GM12878 (cell line): ENCODE results near the gene AMT. TPM values are rescaled to one million over a fixed set of nuclear protein-coding genes. Genes with fewer than 3 reads are reported as not detected.

Source experiments
- BMI1 ChIP-seq: fragments of 450-650 bp; IDR thresholded peaks from 2 replicates; pipeline ENCODE4 v1.6.1; 2016; ENCODE audit warnings: mild to moderate bottlenecking, moderate library complexity, borderline replicate concordance
- ELK1 ChIP-seq: IDR thresholded peaks from 2 replicates; pipeline ENCODE4 v1.6.1; 2012; ENCODE audit warnings: low read depth, low read length, improper control_type of control experiment
- GATAD2B ChIP-seq: fragments of 450-650 bp; conservative IDR thresholded peaks from 2 replicates; pipeline ENCODE4 v1.6.1; 2017; ENCODE audit warnings: low read depth, mild to moderate bottlenecking, moderate library complexity
- JUND ChIP-seq: IDR thresholded peaks from 2 replicates; pipeline ENCODE4 v1.6.1; 2012; ENCODE audit warnings: low read depth, mild to moderate bottlenecking, low read length, improper control_type of control experiment, moderate library complexity
- KLF5 ChIP-seq: fragments of 450-650 bp; IDR thresholded peaks from 2 replicates; pipeline ENCODE4 v1.6.1; 2014; ENCODE audit warnings: mild to moderate bottlenecking; ENCODE audit not compliant: partially characterized antibody
- NFIC ChIP-seq: IDR thresholded peaks from 2 replicates; pipeline ENCODE4 v1.6.1; 2012; ENCODE audit warnings: low read depth, mild to moderate bottlenecking, inconsistent platforms, low read length, moderate library complexity
- NFXL1 ChIP-seq: fragments of 450-650 bp; IDR thresholded peaks from 2 replicates; pipeline ENCODE4 v1.6.1; 2017; ENCODE audit warnings: antibody characterized with exemption, mild to moderate bottlenecking, borderline replicate concordance
- NRF1 ChIP-seq: conservative IDR thresholded peaks from 2 replicates; pipeline ENCODE4 v1.6.1; 2011; ENCODE audit warnings: mild to moderate bottlenecking, low read depth, low read length, improper control_type of control experiment
- RB1 ChIP-seq: fragments of 450-650 bp; formaldehyde crosslinking; IDR thresholded peaks from 2 replicates; pipeline ENCODE4 v1.6.1; 2017; ENCODE audit warnings: mild to moderate bottlenecking, borderline replicate concordance
- RFX5 ChIP-seq: IDR thresholded peaks from 2 replicates; pipeline ENCODE4 v1.6.1; 2011; ENCODE audit warnings: low read depth, low read length, improper control_type of control experiment
- SPI1 ChIP-seq: IDR thresholded peaks from 2 replicates; pipeline ENCODE4 v1.6.1; 2011; ENCODE audit warnings: low read depth, mild to moderate bottlenecking, low read length, moderate library complexity, borderline replicate concordance; ENCODE audit not compliant: insufficient read depth
- TAF1 ChIP-seq: IDR thresholded peaks from 2 replicates; pipeline ENCODE4 v1.6.1; 2011; ENCODE audit warnings: mild to moderate bottlenecking, low read depth, low read length, borderline replicate concordance
- TCF7 ChIP-seq: IDR thresholded peaks from 2 replicates; pipeline ENCODE4 v1.6.1; 2014; ENCODE audit warnings: antibody characterized with exemption, borderline replicate concordance
- polyA plus RNA-seq, 11 experiments: library from polyadenylated mRNA; depleted of rRNA in 4 of 11; unstranded in 6 of 11; stranded (reverse) in 5 of 11; fragments of >200 nt; fragmentation: Nextera tagmentation in 4 of 11; fragmentation: Illumina TruSeq in 1 of 11; extraction: Ambion mirVana in 4 of 11; extraction: Trizol in 1 of 11; gene quantifications; 1 replicate in 1 of 11; 2 replicates in 10 of 11; pipeline versions ENCODE4 v1.2.1 to v1.2.3, GENCODE V29; 2011 to 2016; ENCODE audit warnings: inconsistent platforms in 2 of 11, missing spikeins in 2 of 11, low read depth in 1 of 11
- total RNA-seq, 4 experiments: library from RNA; depleted of rRNA in 3 of 4; stranded (reverse); fragments of >200 nt in 3 of 4; fragmentation: Illumina TruSeq in 1 of 4; extraction: Trizol in 1 of 4; gene quantifications; 2 replicates each; pipeline versions ENCODE4 v1.2.1 to v1.2.3, GENCODE V29; 2013 to 2021
- TF ChIP-seq, protein P1 (sequence below): IDR thresholded peaks from 2 replicates; pipeline ENCODE4 v1.6.1; 2012; ENCODE audit warnings: mild to moderate bottlenecking, low read depth, low read length
- TF ChIP-seq, protein P2 (sequence below): fragments of 450-650 bp; IDR thresholded peaks from 2 replicates; pipeline ENCODE4 v1.6.1; 2016; ENCODE audit warnings: mild to moderate bottlenecking, moderate library complexity, borderline replicate concordance
- TF ChIP-seq, protein P3 (sequence below): IDR thresholded peaks from 2 replicates; pipeline ENCODE4 v1.6.1; 2011; ENCODE audit warnings: low read depth, low read length, improper control_type of control experiment, borderline replicate concordance
- TF ChIP-seq, protein P4 (sequence below): IDR thresholded peaks from 2 replicates; pipeline ENCODE4 v1.6.1; 2011; ENCODE audit warnings: low read depth, mild to moderate bottlenecking, low read length, moderate library complexity, borderline replicate concordance; ENCODE audit errors: extremely low read depth
- TF ChIP-seq, protein P5 (sequence below): fragments of 450-650 bp; IDR thresholded peaks from 2 replicates; pipeline ENCODE4 v1.6.1; 2016; ENCODE audit warnings: mild to moderate bottlenecking

AMT gene
- total and polyA plus RNA-seq, 10 of the 15 experiments (the other 5 are each of a cell fraction or from before 2014, with no cell fraction given), result 0.45 to 7.2 (median 2.6) TPM

- TF ChIP-seq, protein P1, sequence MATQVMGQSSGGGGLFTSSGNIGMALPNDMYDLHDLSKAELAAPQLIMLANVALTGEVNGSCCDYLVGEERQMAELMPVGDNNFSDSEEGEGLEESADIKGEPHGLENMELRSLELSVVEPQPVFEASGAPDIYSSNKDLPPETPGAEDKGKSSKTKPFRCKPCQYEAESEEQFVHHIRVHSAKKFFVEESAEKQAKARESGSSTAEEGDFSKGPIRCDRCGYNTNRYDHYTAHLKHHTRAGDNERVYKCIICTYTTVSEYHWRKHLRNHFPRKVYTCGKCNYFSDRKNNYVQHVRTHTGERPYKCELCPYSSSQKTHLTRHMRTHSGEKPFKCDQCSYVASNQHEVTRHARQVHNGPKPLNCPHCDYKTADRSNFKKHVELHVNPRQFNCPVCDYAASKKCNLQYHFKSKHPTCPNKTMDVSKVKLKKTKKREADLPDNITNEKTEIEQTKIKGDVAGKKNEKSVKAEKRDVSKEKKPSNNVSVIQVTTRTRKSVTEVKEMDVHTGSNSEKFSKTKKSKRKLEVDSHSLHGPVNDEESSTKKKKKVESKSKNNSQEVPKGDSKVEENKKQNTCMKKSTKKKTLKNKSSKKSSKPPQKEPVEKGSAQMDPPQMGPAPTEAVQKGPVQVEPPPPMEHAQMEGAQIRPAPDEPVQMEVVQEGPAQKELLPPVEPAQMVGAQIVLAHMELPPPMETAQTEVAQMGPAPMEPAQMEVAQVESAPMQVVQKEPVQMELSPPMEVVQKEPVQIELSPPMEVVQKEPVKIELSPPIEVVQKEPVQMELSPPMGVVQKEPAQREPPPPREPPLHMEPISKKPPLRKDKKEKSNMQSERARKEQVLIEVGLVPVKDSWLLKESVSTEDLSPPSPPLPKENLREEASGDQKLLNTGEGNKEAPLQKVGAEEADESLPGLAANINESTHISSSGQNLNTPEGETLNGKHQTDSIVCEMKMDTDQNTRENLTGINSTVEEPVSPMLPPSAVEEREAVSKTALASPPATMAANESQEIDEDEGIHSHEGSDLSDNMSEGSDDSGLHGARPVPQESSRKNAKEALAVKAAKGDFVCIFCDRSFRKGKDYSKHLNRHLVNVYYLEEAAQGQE, result no peak
- TF ChIP-seq NFXL1 (no peak), SPI1 (no peak), ELK1 (0 out of 2 replicates have a peak, but pooled peaks have one; percentile 19), KLF5 (peak; percentile 59), JUND (no peak), TAF1 (peak; percentile 82), NFIC (no peak), TCF7 (no peak), RFX5 (no peak), NRF1 (peak; percentile 58), BMI1 (no peak), RB1 (peak; percentile 52; the same call in 1 of the 2 replicates), GATAD2B (no peak; the same call in 1 of the 2 replicates)
- TF ChIP-seq, protein P2, sequence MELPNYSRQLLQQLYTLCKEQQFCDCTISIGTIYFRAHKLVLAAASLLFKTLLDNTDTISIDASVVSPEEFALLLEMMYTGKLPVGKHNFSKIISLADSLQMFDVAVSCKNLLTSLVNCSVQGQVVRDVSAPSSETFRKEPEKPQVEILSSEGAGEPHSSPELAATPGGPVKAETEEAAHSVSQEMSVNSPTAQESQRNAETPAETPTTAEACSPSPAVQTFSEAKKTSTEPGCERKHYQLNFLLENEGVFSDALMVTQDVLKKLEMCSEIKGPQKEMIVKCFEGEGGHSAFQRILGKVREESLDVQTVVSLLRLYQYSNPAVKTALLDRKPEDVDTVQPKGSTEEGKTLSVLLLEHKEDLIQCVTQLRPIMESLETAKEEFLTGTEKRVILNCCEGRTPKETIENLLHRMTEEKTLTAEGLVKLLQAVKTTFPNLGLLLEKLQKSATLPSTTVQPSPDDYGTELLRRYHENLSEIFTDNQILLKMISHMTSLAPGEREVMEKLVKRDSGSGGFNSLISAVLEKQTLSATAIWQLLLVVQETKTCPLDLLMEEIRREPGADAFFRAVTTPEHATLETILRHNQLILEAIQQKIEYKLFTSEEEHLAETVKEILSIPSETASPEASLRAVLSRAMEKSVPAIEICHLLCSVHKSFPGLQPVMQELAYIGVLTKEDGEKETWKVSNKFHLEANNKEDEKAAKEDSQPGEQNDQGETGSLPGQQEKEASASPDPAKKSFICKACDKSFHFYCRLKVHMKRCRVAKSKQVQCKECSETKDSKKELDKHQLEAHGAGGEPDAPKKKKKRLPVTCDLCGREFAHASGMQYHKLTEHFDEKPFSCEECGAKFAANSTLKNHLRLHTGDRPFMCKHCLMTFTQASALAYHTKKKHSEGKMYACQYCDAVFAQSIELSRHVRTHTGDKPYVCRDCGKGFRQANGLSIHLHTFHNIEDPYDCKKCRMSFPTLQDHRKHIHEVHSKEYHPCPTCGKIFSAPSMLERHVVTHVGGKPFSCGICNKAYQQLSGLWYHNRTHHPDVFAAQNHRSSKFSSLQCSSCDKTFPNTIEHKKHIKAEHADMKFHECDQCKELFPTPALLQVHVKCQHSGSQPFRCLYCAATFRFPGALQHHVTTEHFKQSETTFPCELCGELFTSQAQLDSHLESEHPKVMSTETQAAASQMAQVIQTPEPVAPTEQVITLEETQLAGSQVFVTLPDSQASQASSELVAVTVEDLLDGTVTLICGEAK, result no peak
- TF ChIP-seq, protein P3, sequence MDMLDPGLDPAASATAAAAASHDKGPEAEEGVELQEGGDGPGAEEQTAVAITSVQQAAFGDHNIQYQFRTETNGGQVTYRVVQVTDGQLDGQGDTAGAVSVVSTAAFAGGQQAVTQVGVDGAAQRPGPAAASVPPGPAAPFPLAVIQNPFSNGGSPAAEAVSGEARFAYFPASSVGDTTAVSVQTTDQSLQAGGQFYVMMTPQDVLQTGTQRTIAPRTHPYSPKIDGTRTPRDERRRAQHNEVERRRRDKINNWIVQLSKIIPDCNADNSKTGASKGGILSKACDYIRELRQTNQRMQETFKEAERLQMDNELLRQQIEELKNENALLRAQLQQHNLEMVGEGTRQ, result no peak; the same call in 1 of the 2 replicates
- TF ChIP-seq, protein P4, sequence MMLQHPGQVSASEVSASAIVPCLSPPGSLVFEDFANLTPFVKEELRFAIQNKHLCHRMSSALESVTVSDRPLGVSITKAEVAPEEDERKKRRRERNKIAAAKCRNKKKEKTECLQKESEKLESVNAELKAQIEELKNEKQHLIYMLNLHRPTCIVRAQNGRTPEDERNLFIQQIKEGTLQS, result no peak
- TF ChIP-seq, protein P5, sequence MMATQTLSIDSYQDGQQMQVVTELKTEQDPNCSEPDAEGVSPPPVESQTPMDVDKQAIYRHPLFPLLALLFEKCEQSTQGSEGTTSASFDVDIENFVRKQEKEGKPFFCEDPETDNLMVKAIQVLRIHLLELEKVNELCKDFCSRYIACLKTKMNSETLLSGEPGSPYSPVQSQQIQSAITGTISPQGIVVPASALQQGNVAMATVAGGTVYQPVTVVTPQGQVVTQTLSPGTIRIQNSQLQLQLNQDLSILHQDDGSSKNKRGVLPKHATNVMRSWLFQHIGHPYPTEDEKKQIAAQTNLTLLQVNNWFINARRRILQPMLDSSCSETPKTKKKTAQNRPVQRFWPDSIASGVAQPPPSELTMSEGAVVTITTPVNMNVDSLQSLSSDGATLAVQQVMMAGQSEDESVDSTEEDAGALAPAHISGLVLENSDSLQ, result peak; percentile 94
Measured at GRCh38 chr3:49411968-49412631, 10.2 kb downstream of the AMT start, which contains the start of the genes RHOA and TCTA (continued).
